GM21367 (cell line): ENCODE measurements around the gene PAQR8.
A peak's percentile ranks its signal among the peaks of the same experiment; 100 is the strongest.
"Not testable (repeated sequence)": the region's sequence is repeated elsewhere in the genome, so short reads cannot be mapped to it uniquely, and the experiment has no call there.

Experiments
- ATAC-seq: cut with Tn5 transposase; IDR thresholded peaks from one replicate; pipeline ENCODE4 v1.9.1; 2021; ENCODE audit not compliant: unreplicated experiment

Gene PAQR8

DNA sequence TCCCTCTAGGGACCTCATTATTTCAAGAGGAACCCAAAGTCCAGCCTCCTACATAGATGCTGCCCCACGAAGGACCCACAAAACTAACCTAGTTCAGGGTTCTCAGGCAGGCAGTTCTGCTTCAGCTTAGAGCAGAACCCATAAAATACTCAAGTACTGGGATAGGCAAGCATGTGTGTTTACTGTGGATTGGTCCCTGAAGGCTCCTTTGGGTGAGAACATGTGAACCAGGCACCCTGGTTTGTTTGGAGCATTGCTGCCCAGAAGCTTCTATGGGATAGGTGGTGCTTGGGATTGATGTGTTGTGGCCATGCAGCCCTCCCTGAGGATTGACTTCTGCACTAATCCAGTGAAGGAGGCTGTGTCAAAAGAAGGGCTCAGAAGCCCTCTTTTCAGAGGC lies 43.3 kb downstream of the PAQR8 start:
- ATAC-seq: no peak

- peak; percentile 51 for ATAC-seq
Observed at GRCh38 chr6:52407467-52407866, 45.5 kb downstream of the PAQR8 start.

DNA sequence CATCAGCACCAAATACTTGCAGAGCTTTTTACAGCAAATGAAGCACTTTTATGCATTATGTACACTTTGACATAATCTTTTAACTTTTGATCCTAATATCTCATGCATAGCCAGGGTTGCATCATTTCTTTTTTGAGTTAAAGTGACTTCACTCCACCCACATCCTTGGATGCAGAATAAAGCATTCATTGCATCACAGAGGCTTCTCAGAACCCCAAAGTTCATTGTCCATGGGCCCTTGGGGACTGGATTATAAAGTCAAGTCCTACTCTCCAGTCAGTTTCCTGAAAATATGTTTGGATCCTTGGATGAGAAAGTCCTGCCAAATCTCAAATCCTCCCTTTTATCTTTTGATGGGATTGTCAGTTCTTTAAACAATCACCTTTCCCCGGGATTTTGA lies 47.5 kb downstream of the PAQR8 start:
- ATAC-seq: no peak

DNA sequence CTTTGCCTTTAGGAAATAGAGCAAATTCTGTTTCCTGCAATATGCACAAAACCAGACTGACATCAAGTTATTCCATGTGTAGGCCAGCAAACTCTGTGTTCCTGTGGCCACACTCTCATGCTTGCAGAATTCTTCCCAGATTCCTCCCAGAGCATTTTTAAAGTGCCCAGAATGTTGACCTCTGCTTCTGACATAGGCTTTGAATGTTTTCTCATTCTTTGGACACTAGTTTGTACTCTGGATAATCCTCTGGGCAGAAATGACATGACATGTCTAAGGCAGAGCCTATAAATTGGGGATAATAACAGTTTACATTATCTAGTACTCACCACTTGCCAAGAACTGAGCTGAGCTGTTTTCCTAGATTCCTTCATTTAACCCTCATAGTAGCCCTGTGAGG lies 49.0 kb downstream of the PAQR8 start:
- no peak for ATAC-seq

GRCh38 chr6:52411911-52412310 lies 50.0 kb downstream of the PAQR8 start:
- ATAC-seq: no peak

GRCh38 chr6:52415333-52415732 lies 53.4 kb downstream of the PAQR8 start:
- no peak for ATAC-seq

- ATAC-seq: no peak
Observed at GRCh38 chr6:52415917-52416628, 54.1 kb downstream of the PAQR8 start.

DNA sequence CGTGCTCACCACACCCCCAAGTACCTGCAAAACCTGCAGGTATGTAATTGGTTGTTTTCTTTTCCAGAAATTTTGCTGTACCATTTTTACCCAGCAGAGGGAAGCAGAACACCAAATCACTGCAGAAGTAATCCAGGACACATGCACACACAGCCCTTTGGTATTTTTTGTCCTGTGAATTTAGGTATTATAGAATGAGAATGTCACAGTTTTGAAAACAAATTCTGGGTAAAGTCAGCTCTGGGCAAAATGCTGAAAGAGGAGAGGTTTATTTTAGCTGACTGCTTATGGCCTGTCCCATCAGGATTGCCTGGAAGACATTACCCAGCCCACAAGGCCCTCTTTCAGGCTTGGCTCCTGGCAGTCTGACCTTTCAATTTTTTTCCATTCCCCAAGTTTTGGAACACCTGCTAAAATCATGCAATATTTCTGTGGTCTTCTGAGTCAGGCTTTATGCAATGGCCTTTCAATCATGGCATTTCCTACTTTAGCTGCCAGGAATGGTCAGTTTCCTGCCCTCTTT lies 54.7 kb downstream of the PAQR8 start:
- no peak for ATAC-seq

DNA sequence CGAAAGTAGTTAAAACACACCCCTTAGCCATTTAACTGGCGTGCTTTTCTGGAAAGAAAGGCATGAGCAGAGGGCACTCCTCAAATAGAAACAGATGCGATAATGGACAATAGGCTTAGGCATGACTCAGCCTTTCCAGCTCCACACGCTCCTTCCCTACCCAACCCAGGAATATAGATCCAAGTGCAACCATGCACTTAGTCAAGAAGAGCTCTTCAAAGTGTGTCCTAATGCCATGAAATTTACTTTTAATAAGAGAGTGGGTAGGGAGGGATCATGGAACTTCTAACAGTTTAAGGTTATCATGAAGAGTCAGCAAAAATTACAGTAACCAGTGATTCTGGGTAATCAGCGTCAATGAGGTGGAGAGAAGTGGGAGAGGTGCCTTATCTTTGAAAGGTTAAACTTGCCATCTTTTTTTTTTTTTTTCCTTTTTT lies 55.7 kb downstream of the PAQR8 start:
- ATAC-seq: no peak

DNA sequence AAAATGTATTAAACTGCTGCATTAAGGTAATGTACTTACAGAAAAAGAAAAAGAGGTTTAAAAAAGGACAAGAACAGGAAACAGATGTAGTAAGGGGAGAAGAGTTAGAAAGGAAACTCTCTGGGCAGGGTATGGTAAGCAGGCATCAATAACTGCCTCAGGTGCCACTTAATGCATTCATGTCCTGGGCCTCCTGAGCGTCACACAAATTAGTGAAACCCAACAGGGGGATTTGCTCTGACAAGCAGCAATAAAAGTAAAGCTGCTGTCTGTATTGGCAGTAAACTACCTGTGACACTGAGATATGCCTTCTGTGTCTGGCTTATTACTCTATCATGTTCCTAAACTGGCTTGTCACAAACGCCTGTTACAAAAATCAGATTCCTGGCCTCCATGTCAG lies 56.7 kb downstream of the PAQR8 start:
- ATAC-seq: no peak

DNA sequence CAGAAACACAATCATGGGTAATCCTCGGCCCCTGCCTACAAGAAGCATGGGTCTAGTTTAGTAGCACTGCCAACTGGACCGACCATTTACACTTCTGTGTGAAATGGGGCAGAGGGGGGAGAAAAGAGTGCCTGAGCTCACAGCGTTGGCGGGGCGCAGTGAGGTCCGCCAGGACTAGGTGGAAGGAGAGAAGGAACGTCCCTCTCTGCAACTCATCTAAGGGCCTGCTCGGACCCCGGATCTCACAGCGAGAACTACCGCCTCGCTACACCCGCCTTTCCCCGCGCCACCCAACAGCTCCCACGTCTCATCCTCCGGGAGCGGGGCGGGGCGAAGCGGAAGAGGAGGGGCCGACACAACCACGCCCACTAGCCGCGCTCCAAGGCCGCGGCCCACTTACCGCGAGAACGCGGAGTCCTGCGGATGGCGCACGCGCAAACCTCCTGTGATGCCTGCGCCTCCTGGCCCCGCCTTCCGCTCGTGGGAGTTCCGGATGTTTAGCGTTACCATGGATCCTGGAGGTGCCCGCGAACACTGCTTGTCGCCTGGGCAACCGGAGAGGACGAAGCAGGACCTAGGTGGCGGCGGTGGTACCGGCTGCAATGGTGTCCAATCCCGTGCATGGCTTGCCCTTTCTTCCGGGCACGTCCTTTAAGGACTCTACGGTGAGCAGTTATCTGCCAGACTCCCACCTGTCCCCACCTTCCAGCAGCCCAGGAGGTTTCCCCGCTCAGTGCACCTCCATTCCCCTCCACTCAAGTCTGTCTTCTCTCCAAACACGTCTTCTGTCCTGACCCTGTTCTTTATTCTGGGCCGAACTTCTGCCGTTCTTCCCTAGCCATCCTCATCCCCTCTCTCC lies 58.1 kb downstream of the PAQR8 start, which contains the start of gene EFHC1:
Gene EFHC1, plus strand, starts transcription at position 534 of the 859 bp plus-strand sequence. Its CDS starts 69 bp downstream, at position 603.
- ATAC-seq: peak; percentile 90

DNA sequence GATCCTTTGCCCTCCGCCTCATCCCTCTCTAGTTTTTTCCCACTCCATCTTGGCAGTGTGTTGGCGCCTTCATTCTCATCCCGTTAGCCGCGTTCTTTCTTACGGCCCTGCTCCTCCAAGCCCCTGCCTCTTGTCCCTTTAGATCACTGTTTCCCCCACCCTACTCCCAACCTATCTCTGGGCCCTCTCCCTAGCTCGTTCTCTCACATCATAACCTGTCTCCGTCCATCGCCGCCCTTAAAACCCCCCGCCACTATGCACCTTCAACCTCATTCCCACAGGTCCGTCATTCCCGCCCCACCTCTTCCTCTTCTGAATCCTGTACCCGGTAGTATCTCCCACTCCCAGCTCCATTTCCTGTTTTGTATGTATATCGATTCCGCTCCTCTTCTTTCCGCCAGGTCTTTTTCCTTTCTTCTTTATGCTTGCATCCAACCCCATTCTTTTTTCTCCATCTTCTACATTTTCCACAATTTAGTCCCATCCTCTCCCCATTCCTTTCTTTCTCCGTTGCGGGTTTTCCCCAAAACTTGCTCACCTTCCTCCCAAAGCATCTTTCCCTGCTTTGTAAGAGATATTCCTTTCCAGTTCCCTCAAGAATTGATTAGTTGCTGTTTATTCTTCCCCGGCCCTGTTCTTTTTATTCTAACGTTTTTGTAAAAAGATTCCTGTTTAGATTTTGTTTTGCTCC lies 58.9 kb downstream of the PAQR8 start:
- ATAC-seq: no peak

DNA sequence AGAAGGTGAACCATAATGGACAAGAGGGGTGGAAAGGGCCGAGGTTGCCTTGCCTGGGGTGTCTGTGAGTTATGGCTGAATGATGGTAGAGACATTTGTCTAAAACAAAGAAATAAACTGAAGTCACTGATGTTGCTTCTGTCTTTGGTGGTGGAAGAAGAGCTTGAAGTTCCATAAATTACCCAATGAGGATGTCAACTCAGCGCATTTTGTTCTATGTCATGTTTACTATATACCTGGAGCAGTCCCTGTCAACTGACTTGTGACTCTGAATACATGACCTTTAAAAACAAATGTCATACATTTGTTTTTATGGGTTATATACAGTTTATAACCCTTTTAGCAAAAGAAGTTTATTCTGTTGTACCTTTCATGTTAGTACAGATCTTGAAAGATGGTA lies 60.2 kb downstream of the PAQR8 start:
- no peak for ATAC-seq

GRCh38 chr6:52423448-52423847 lies 61.5 kb downstream of the PAQR8 start:
- ATAC-seq: no peak

DNA sequence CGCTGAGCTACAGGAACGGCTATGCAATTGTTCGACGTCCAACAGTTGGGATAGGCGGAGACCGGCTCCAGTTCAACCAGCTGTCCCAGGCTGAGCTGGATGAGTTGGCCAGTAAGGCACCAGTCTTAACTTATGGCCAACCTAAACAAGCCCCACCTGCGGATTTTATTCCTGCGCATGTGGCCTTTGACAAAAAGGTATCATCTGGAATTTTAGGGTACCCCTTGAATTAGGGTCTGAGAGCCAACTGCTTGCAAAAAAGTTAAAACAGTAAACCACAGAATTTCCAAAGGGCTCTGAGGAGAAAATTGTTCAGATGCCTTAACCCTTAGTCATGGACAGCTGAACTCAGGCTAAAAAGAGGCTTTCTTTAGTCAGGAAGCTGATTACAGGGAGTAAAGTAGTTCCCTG lies 62.0 kb downstream of the PAQR8 start:
- no peak for ATAC-seq

GRCh38 chr6:52424513-52424912 lies 62.6 kb downstream of the PAQR8 start:
- ATAC-seq: no peak

DNA sequence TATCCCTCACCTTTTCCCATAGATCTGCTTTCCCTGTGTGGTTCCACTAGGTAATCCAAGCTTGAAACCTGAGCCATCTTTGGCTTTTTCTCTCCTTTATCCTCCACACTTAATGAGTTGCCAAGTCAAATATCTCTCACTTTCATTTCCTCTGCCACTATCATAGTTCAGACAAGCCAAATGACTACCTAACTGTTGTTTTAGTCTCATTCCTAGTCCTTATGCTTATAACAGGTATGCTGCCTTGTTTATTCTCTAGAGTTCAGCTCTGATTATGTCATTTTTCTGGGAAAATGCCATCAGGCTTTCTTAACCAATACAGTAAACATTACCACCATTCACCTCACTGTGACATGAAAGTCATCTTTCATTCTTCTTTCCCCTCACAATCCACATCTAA lies 64.7 kb downstream of the PAQR8 start:
- ATAC-seq: no peak

DNA sequence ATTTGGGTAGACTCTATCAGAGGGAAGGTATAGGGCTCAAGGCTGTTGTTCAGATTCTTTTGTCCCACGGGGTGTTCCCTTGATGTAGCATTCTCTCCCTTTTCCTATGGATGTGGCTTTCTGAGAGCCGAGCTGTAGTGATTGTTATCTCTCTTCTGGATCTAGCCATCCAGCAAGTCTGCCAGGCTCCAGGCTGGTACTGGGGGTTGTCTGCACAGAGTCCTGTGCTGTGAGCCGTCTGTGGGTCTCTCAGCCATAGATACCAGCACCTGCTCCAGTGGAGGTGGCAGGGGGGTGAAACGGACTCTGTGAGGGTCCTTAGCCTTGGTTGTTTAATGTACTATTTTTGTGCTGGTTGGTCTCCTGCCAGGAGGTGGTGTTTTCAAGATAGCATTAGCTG lies 71.3 kb downstream of the PAQR8 start:
- ATAC-seq: not testable (repeated sequence)

GRCh38 chr6:52435345-52435744 lies 73.4 kb downstream of the PAQR8 start:
- no peak for ATAC-seq

DNA sequence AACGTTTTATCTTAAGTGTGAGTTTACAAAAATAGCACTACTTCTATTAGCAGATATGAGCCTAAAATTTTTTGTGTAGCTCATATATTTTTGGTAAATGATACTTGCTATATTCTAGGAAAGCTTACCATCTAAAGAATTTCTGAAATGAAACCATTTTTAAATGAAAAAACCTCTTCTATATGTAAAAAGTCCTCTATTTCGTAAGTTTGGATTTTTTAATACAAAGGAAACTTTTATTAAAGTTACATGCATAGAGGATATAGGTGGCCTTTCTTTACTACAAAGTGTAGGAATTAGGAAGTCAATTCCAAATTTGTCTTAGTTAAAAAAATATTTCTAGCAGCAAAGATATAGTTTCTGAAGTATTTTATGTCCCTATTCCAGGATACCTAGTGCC lies 77.0 kb downstream of the PAQR8 start:
- ATAC-seq: no peak

DNA sequence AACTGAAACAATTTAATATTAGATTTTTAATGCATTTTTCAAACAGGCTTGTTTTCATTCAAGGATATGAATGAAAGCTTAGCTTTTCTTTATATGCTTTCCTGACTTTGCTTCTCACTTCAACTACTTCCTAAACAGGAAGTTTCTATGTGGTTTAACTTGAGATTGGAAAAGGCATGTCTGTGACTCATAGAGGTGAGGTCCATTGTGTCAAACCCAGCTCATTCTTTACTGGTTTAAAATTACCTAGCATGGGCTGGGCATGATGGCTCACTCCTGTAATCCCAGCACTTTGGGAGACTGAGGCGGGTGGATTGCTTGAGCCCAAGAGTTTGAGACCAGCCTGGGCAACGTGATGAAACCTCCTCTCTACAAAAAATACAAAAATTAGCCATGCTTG lies 92.6 kb downstream of the PAQR8 start:
- ATAC-seq: no peak
